HG02938 (cell line): ENCODE data around the gene DYNAP.
A peak's percentile ranks its signal among the peaks of the same experiment; 100 is the strongest.

Experiments
- ATAC-seq: cut with Tn5 transposase; IDR thresholded peaks from one replicate; pipeline ENCODE4 v1.9.1; 2021; ENCODE audit warnings: mild to moderate bottlenecking, moderate library complexity; ENCODE audit not compliant: unreplicated experiment

Gene DYNAP, protein sequence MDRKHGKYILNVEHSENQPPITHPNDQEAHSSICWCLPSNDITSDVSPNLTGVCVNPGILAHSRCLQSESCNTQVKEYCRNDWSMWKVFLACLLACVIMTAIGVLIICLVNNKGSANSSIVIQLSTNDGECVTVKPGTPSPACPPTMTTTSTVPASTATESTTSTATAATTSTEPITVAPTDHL

DNA sequence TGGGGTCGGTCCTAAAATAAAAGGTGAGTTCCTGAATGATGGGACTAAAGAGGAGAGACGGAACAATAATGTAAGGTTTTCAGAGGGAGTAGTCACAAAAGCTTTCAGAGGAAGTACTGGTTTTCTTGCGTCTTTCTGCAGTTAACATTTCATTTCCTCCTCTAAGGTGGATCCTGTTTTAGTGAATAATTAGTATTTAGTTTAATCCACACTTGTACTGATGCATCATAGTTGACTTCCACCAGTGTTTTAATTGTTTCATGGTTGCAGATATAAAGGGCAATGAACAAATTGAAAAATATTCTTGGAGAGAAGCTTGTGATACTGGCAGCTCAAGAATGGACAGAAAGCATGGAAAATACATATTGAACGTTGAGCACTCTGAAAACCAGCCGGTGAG lies at the start of gene DYNAP:
TSS of gene DYNAP (plus strand) at position 301 of the 400 bp plus-strand sequence. CDS start at position 339, 38 bp downstream.
- no peak for ATAC-seq

DNA sequence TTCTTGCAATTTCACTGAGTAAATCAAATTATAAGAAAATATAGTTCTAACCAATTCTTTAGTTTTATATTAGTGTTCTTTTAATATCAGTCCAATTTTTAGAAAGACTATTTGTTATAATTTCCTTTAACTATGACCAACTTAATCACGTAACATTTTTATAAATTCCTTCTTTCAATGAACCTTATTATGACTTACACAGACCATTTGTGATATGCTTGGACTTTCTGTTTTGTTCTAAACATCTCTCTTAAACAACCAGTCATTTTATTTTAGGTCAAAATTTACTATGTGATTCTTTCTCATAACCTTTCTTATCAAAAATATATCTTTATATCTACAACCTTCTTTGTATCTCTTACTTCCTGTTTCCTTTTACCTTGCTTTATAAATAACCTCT lies 39.5 kb upstream of the DYNAP start:
- no peak for ATAC-seq

DNA sequence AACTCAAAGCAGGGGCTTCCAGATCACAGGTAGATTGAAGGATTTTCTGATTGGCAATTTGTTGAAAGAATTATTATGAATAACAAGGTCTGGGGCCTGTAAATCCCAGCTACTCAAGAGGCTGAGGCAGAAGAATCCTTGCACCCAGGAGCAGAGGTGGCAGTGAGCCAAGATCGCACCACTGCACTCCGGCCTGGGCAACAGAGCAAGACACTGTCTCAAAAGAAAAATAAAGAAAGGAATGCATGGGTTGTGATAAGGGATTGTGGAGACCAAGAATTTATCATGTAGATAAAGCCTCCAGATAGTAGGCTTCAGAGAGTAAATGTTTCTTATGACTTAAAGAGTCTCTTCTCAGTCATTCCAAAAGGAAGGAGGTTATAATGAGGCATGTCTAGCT lies 35.8 kb upstream of the DYNAP start:
- no peak for ATAC-seq

DNA sequence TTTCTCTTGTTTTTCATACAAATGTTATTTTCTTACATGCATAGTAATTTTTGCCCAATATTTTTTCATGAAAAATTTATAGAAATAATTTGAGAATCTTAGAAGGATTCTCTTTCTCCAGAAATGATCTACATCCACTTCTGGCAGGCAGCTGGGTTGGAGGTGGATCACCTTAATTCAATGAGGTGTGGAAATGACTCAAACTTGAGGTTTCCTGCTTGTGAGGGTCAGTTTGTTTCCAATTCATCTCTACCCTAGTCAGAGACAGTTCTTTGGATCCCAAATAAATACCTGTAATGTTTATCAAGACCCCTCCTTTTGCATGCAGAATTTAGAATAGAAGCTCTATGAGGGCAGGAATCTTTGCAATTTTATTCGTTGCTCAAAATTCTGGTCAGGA lies 35.0 kb upstream of the DYNAP start:
- ATAC-seq = no peak

DNA sequence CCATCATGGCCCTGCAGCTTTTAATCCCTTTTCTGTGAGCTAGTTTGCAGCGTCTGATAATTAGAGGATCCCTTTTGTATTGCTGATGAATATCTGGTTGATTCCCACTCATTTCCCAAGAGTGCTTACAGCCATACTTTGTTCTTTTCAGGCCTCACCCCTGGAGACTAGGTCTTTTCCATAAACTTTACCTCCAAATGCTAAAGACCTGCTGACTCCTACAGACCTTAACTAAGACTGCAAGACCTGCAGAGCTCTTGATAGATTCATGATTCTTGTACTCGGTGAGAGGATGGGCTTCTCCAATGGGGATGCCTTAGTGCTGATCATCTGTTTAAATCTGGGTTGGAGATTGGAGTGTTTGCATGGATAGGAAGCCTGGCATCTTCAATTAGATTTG lies 33.1 kb upstream of the DYNAP start:
- ATAC-seq = no peak

DNA sequence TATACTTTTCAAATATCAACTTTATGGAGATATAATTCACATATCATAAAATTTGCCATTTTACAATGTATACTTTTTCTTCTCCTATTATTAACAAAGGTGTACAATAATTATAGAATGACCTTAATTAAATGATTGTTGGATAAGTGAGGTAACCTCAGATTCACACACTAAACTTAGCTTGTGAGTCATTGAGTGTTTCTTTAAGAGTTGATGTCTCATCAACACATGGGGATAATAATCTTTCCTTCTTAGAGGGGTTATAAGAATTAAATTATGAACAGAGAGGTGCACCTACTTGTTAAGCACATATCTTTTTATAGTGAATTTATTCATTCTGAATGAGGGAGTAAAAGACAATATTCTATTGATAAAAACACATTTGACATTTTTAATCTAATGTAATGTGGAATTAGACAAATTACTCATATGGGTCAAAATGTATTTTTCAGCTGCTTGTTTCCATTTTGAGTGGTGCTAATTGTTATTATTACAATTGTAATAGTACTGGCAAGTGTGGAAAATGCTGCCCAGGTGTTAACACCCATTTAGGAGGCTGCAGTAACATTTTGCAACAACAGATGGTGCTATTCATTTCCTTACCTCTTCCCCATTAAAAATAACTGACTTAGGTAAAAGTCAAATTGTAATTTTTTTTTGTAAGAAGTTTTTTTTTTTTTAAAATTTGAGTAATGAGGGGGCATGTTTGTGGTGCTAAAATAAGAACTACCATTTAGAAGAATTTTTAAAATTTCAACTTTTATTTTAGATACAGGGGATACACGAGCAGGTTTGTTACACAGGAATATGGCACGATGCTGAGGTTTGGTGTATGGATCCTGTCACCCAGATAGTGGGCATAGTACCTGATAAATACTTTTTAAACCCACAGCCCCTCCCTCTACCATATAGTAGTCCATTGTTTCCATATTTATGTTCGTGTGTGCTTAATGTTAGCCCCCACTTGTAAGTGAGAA lies 32.1 kb upstream of the DYNAP start:
- ATAC-seq = peak; percentile 69

DNA sequence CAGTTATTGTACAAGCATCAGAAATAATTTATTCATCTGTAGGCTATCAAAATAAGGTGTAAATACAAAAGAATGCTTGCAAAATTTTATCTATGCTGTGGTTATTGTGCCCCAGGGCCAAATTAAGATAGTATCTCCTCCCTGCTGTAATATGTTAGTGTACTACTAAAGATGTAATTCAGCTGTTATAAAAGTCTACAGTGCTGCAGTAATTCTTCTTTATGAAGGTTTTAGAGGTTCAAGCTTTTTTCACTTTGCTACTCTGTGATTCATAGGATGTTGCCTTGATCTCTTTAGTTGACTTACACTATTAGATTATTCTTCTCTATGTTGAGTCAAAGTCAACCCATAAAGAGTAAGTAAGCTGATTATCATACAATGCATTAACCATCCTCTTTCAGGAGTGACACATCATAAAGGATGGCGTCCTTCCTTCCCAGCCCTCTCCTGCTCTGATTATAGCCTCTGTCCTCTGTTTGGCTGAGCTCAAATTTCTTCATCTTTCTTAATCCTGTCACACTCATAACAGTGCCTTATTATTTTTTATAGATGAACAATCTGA lies 29.3 kb upstream of the DYNAP start:
- no peak for ATAC-seq

DNA sequence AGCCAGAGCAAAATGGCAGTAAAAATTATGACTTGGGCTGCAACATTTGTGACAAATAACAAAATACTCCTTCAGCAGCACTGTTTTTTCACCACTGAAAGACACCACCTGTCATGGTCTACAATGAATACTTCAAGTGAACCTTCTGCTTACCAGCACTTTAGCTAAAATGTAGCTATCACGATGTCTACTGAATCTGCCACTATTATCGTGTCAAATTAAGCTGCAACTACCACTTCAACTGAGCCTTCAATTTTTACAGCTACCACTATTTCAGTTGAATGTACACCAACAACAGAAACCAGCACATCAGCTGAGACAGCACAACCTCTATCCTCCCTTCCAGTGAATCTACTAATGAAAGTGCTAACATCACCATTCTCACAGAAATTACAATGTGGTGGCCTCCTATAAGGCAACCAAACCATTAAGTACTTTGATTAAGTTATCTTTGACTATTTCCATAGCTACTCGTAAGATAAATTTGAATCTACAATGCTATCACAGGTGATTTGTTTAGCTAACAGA lies 10.8 kb upstream of the DYNAP start:
- no peak for ATAC-seq

DNA sequence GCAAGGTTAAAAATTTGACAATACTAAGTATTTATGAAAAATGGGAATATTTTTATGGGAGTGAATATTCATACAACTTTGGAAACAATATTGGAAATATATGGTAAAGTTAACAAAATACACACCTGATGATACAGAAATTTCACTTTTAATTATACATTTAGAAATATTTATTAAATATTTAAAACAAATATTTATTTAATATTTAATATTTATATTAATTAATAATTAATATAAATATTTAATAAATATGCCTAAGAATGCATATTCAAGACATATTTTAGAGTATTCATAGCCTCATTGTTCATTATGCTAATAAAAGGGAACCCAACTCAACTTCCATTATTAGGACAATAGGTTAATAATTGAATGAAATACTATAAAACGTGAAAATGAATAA lies 7.0 kb upstream of the DYNAP start:
- no peak for ATAC-seq

DNA sequence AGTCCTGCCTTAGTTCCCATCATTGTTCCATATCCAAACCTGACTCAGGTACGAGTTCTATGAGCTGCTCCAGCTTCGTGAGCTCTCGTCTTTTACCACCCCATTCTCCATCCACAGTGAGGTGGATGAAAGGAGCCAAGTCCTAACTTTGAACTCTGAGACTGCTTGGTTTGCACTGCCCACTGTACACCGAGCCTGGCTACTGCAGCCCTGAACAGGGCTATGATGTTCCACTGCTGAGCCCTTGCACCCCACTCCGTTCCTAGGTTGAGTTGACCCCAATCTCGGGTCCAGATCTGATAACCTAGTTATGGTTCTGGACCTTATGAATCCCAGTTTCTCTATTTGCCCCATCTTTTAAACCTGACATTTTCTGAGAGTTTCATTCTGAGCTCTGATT lies 5.3 kb upstream of the DYNAP start:
- ATAC-seq = no peak

DNA sequence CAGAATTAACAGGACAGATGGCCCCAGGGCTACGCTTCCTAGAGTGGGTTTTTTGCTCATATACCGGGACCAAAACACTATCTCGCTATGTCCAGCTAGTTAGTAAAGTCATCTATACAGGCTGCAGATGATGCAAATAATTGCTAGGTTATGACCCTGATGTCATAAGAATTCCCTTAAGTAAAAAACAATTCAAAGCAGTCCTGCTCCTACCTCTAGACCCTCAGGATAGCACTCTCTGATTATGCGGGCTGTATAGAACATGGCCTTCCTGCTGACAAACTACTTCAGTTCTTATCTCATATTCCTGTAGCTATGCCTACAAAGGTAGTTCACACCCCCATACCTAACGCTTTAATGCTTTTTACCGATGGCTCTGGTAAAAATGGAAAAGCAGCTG lies 13.2 kb downstream of the DYNAP start:
- no peak for ATAC-seq

DNA sequence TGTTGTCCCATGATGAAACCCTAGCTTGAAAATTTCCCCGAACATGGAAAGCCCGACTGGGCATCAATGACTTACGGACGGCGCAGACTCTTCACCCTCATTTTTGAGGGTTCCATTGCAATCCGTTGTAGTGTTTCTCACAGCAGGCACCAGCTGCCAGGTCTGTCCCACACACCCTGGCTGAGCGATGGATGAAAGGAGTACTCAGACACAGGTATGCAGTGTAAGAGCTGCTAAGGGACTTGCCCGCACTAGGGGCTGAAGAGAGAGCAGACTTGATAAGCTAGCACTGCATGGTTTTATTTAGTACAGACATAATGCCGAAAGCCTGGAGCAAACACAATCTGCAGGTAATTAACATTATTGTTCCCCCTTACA lies 15.8 kb downstream of the DYNAP start:
- no peak for ATAC-seq

DNA sequence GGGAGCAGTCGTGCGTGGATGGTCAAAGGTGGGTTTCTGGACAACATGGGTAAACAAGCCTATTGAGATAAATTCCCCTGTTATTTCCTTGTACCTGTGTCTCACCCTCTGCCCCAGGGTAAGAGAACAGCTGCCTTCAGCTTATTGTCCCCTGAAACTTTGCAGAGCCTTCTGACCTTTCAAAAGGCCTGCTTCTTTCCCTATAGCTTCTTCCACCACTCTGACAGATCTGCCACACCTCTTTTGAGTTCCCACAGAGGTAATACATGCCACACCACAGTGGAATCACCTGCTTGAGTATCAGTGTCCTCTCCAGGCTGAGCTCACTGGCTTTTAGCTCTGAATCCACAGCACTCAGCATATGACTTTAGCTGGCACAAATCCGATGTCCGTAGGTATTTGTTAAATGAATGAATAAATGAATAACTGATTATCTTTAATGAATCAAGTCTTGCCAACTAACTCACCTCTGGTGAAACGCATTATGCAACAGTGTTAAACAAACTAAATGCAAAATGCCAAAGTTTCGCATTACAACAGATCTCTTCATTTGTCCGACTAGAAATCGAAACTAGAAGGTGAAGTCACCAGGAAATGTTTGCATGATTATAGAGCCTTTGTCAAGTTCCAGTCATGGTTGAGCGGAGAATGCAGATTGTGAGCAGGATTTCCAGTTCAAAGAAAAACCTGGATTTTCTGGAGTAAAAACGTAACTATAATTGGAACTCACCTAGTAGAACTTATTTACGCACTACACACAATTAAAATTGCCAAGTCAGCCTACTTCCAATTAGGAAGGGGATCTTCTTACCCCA lies 16.4 kb downstream of the DYNAP start:
- no peak for ATAC-seq

DNA sequence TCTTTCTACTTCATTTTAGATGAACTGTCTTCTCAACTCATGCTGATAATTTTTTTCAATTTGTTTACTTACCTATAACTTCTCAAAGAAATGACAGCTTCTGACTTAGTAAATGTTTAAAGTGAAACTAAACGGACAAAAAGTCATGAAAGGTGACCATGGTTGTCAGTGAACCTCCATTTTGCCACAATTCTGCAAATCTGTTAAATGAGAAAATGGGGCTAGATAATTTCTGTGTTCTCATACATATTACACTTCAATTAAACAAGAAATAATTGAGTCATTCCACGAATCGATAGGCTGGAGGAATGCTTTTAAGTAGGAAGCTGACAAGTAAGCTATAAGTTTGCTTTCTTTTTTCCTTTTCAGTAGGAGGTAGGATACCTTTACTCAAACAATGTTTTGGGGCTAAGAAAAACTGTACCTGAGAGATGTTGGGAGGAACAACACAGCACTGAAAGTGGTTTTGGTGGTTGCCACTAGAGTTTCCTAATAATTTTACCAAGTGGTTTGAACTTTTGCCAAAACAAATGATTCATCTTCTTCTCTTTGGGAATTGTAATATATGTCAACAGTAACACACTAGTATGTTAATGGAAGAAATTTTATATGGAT lies 17.1 kb downstream of the DYNAP start:
- ATAC-seq = no peak

DNA sequence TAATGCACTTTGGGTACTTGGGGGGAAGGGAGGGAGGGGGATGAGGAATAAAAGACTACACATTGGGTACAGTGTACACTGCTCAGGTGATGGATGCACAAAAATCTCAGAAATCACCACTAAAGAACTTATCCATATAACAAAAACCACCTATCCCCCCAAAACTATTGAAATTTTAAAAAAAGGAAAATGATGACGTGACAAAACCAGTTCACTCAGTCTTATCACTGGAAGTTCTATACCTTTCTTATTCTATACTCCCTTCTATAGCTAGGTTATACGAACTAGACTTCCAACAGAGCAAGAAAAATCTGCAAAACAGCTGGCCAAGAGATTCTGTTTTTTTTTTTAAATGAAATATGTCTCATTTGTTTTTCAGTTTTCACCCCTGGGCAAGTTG lies 20.8 kb downstream of the DYNAP start:
- ATAC-seq = no peak

DNA sequence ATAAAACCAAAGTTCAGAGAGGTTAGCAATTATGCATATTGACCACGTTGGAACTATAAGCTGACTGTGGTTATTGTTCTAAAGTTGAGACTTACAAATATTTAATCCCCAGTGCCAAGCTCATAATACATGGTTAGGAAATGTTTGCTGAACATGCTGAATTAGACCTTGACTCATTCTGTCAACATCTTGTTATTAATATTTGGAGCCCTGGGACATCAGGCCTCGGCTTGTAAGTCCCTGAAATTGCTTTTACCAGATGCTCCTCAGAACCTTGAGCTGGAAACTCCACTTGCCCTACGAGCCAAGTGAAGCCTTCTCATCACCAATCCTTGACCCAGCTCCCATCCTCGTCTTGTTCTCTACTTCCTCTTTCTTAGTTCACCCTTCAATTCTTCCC lies 21.2 kb downstream of the DYNAP start:
- no peak for ATAC-seq

DNA sequence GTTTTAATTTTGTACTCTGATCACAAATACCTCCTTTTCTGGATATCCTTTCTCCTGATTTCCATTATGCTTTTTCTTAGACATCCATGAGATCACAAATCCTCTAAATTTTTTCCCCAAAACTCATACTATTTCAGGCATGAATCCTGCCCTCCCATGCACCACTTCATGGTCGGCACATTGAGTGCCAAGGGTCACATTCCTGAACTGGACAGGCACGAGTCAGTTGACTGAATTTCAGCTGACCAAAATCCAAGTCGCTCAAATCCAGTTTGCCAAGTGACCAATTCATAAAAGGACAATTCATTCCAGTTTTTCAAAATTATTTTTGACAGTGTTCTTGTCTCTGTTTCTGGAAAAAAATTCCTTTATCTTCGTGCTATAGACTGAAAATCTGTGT lies 22.1 kb downstream of the DYNAP start:
- no peak for ATAC-seq

DNA sequence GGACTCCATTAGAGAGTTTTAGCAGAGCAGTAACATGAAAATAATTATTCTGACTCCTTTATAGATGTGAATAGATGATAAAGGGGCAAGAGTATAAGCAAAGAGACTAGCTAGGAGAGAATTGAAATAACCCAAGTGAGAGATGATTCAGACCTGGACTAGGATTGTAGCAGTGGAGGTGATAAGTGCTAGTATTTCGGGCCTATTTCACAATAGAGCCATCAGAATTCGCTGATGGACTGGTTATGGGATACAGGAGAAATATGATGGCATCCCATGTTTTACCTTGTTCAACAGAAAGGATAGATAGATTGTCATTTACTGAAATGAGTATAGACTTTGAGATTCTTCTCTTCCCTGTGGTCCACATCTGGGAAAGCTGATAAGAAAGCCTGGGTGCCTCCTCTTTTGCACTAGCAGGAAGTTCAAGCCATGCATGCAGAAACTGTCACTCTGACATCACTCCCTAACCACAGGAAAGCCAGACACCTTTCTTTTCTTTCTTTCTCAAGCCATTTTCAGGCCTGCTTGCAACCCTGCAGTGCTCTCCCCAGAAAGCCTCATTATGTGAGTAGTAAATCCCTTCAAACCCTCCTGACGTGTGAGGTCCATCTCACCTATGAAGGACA lies 25.3 kb downstream of the DYNAP start:
- ATAC-seq = peak; percentile 79

DNA sequence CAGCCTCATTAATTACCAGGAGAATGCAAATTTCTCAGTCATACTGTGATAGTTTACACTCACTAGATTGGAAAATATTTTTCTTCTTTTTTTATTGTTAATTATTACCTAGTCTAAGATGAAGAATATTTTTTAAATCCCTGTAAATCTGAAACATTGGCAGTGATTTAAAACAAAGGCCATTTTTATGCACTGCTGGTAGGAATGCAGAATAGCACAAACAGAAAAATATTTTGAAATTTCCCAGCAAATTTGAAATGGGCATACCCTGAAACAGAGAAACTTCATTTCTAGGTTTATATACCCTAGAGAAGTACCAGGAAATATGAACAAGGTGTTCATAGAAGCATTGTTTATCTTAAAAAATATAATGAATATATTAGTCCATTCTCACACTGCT lies 31.0 kb downstream of the DYNAP start:
- ATAC-seq = no peak

DNA sequence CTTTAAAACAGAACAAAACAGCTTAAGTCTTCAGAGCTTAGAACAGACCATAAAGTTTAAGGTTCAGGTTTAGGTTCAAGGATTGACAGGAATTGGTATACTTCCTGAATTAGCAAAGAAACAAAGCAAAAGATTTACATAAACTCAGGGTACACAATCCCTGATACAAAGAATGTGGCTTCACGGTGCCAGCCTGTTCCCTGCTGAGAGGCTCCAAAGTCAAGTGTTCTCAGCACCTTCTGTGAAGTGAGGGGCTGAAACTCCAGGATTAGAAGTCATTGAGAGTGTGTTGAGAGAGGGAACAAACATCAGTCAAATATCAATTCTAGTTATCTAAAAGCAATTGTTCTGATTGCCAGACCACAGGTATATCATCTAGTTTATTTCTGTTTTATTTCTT lies 35.7 kb downstream of the DYNAP start:
- ATAC-seq = no peak
